HG02642 (cell line): ENCODE data around the gene LIN37.
A peak's percentile ranks its signal among the peaks of the same experiment; 100 is the strongest.

Experiments
- ATAC-seq: cut with Tn5 transposase; IDR thresholded peaks from one replicate; pipeline ENCODE4 v1.9.1; 2021; ENCODE audit warnings: mild to moderate bottlenecking; ENCODE audit not compliant: unreplicated experiment, poor library complexity

LIN37 gene

DNA sequence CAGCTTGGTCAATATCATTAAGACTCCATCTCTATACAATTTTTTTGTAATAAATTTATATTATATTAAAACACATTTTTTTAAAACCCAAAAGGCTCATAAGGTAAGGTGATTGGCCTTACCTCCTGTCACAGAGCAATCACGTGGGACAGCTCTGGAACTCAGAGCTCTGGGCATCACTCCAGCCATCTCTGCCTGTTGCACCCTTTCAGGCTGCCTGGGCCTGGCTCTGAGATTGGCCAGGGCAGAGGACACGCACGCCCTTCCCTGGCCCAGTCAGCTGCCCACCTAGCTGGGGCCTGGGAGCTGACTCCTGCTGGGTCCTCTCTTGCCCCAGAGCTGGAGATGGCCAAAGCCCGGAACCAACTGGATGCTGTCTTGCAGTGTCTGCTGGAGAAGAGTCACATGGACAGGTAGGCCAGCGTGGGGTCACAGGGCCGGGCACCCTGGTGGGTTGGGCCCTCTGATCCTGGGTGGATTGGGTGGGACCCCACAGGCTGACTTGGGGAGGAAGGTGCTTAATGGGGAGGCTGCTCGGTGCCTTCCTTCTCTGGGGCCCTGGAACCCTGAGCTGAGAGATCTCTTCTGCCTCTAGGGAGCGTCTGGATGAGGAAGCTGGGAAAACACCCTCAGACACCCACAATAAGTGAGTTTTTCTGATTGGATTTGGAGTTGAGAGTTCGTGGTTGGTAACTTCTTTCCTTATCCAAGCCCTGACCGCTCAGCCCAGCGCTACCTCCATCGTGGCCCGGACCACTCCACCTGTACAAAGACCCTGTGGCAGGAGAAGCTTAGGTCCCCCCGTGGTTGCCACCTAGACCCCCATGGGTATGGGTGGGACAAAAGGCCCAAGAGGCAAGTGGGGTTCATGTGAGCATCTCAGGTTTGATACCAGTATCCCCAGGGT is 3.7 kb downstream of the LIN37 start:
- ATAC-seq, result no peak

DNA sequence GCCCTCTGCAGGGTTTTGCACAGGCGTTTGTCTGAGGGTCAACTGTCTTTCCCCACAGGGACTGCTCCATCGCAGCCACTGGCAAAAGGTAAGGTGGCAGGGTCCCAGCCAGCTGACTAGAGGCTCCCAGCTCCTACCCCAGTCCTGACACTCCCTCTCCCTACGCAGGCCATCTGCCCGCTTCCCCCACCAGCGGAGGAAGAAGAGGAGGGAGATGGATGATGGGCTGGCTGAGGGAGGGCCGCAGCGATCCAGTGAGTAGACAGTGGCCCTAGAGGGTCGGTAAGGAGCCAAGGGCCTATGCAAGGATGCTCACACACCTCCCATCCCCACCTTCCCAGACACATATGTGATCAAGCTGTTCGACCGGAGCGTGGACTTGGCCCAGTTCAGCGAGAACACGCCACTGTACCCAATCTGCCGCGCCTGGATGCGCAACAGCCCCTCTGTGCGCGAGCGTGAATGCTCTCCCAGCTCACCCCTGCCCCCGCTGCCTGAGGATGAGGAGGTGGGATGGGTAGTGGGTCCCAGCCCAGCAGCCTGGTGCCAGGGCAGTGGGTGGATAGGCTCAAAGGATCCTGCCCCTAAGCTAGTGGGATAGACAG is 4.5 kb downstream of the LIN37 start:
- ATAC-seq, result no peak

DNA sequence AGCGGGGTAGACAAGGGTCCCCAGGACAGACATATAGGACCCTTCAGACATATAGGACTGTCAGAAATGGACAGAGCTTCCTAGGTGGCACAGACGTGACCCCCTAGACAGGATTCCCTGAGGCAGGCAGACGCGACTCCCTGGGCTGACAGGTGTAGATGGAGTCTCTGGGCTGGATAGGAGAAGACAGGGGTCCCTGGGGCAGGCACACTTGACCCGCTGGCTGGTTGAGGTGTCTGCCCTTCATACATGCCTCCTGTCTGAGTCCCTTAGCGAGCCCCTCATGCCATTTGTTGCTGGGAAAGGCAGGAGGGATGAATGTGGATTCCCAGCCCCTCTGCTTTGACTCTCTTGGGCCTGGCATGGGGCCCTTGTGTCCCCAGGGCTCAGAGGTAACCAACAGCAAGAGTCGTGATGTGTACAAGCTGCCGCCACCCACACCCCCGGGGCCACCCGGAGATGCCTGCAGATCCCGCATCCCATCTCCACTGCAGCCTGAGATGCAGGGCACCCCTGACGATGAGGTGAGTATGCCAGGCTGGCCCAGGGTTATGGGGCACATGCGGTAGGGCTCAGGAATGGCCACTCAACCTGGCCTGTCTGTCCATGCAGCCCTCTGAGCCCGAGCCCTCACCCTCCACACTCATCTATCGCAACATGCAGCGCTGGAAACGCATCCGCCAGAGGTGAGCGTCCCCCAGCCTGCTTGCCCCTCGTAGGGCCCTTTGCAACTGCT is 5.4 kb downstream of the LIN37 start:
- ATAC-seq, result no peak

DNA sequence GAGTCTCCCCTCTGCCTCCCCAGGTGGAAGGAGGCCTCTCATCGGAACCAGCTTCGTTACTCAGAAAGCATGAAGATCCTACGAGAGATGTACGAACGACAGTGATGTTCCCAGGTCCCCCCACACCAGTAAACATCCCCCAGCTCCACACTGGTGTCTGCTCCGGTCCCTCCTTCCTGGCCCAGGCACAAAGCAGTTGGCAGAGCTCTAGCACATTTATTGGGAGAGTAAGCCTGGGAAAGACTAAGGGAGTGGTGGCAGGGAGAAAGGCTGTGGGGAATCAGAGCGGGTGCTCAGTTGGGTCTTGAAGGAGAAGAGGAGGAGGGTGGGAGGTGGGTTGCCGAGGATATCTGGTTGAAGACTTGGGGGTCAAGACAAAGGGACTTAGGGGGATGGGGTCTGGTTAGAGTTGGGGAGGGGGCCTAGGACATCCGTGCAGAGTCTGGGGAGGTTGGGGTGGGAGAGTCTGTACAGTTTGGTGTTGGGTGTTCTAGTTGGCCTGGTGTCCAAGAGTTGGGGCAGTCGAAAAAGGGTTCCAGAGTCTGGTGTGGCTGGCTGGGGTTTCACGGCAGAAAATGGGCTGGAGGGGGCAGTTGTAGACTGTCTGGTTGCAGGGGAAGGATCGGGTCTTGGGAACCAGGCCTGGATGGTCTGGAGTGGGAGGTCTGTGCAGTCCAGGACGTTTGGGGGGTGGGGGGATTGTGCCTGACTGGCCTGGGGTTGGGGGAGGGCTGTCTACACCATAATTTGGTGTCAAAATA is 6.2 kb downstream of the LIN37 start:
- no peak for ATAC-seq

DNA sequence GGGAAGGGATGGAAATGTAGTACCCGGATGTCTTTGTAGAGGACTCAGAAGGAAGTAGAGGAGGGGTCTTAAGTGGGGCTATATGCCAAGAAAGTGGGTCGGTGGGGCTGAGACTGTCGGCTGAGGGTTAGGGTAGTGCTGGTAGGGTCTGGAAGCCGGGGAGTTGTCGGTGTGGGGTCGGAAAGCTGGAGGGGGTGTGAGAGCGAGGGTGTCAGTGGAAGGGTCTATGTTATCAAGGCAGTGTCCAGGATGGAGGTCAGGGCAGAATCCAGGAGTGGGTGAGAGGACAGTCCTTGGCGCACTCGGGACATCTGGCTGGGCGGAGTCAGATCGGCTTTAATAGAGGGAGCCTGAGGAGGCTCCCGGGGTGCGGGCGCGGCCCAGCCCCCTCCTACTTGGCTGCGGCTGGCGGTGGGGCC is 6.8 kb downstream of the LIN37 start:
- ATAC-seq, result no peak

DNA sequence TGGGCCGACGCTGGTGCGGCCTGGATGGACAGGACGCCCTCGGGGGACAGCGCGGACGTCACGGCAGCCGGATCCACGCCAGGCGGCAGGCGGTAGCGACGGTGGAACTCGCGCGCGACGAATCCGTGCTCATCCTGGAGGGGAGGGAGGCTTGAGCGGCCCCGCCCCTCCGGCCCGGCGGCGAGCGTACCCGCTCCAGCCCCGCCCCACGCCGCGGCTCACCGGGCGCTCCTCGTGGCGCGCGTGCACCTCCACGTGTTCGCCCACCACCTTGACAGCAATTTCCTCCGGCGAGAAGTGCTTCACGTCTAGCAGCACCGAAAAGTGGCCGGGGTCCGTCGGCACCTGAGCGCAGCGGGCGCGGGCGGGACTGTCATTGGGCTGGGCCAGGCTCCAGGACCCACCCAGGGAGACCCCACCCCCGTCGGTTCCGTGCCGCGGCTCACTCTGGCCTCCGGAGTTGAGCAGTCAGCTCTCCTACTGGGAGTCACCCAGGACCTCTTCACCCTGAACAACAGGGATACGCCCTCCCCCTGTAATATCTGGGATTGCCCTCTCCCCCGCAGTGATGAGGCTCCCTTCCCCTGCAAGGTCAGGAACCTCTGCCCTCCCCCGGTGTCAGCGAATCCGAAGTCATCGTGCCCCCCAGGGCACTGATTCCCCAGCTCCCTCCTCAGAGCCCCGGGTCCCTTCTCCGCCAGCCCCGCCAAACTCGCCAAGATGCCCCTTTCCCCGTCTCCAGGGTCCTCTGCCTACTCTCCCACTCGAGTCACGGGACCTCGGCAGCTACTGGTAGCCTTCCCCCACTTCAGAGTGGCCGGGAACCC is 7.4 kb downstream of the LIN37 start:
- ATAC-seq, result no peak

DNA sequence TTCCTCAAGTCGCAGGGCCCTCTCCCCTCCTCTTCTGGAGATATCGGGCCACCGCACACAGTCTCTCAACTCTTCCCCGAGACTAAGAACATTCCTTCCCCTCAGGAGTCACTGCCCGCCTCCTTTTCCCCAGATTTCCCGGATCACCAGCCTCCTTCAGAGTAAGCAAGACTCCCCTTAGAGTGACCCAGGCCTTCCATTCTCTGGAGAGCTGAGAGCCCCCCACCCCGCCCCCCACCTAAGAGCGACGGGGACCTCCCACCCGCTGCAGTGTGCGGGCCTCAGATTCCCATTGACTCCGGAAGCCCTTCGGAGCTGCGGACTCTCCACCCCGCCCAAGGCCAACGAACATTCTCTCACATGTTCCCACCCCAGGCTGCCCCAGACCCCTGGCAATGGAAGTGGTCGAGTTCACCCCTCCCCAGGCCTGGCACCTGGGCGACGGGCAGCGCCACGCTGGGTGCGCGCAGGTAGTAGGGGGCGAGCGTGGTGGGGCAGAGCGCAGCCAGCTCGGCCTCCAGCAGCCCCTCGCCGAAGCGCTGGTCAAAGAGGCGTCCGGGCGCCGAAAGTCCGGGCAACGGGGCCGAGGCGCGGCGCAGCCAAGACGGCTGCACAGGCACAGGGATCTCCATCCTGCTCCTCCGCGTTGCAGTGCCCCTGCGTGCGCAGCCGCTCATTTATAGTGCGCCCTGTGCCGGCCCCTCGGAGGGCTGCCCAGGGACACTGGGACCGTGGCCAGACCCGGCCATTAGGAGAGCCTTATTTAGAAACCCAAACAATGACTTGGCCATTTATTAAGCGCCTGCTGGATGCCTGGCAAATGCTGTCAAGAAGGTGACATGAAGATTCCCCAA is 8.2 kb downstream of the LIN37 start, which contains the start of gene HSPB6:
HSPB6 (minus strand) TSS at position 653 of the 854 bp plus-strand sequence; CDS start at position 632, 21 bp downstream.
- ATAC-seq, result no peak

DNA sequence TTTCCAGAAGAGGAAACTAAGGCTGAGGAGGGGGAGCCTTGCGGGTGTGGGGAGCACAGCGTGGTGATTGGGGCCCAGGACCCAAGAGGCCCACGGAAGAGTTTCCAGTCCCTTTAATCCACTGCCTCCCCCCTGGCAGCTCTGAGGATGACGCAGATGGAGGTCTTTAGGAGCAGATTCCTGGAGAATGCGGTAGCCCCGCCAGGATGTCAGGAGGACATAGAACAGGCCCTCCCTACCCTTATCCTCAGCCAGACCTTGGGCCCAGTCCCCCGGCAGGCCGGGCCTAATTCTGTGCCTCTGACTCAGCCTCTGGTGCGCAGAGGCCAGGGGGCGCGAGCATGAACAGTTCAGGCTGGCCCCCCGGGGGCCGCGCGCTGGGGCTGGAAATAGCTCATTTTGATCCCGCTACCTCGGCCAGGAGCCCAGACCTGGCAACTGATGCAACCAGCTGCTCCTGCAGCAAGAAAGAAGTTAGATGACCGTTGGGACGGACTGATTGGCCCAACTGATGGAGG is 8.9 kb downstream of the LIN37 start:
- ATAC-seq, result no peak

DNA sequence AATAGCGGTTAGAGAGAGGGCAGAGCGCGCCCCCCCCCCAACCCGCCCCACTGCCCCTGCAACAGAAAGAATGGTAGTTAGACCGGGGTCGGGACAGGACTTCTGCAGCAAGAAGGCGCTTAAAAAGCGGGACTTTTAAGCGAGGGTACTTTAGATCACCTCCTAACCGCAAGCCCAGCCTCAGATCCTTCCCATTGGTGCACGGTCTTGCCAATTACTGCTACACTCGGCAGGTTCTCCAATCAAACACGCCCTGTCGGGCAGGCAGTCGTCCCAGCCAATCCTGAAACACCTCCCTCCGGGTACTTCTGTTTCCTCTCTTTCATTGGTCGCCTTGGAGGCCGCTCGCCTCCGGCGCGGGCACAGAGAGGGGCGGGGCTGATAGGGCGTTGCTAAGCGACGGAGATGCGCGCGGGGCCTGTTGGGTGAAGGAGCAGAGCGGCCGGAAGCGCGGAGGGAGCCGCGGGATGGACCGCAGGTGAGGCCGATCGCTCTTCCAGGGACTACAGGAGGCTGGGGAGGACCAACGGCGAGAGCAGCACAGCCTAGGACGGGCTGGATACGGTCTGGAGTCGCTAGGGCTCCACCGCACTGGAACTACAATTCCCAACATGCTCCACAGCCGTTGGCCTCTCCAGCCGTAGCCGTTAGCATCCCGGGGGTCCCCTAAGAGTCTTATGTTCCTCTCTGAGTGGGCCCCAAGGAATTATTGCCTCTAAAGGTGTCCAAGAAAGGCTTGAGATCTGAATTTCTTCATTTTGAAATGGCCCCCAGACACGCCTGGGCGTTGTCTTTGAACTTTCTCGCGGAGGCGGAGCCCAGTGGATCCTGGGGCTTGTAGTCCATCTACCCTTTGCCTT is 9.6 kb downstream of the LIN37 start, which contains the start of gene PROSER3:
PROSER3 (plus strand) TSS at position 428 of the 860 bp plus-strand sequence; CDS start at position 468, 40 bp downstream.
- ATAC-seq, result peak; percentile 95

DNA sequence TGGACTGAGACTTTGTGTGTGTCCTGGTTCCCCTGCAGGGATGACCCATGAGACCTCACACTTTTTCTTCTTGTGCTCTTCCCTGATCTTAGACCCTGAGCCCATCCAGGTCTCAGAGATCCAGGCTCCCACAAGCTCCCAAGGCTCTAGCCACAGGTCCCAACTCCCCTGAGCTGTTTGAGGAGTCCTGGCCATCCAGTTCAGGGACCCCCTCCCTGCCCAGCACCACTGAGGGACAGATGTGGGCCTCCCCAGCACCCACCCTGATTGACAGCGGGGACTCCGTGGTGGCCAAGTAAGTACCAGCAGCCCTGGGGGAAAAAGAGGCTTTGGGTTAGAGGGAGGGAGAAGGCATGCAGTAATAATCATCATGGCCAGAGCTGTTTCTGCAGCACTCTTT is 11.3 kb downstream of the LIN37 start:
- no peak for ATAC-seq

DNA sequence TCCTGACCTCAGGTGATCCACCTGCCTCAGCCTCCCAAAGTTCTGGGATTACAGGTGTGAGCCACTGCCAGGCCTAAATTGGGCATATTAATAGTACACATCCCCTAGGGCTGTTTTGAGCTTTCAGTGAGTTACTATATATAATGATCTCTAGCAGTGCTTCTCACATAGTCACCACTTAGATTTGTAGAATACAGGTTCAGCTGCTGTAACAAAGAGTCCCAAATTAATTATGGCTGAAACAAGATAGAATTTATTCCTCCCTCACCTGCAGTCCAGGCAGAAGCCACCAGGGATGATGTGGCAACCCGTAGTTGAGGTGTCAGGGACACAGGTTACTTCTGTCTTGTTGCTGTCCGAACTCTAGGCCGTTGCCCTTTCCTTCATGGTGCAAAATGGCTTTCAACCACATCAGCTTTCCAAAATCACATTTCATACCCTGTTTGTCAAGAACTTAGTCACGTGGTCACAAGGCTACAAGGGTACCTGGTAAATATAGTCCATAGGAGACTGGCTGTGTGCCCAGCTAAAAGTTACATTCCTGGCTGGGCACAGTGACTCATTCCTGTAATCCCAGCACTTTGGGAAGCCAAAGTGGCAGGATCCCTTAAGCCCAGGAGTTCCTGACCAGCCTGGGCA is 12.5 kb downstream of the LIN37 start:
- no peak for ATAC-seq

DNA sequence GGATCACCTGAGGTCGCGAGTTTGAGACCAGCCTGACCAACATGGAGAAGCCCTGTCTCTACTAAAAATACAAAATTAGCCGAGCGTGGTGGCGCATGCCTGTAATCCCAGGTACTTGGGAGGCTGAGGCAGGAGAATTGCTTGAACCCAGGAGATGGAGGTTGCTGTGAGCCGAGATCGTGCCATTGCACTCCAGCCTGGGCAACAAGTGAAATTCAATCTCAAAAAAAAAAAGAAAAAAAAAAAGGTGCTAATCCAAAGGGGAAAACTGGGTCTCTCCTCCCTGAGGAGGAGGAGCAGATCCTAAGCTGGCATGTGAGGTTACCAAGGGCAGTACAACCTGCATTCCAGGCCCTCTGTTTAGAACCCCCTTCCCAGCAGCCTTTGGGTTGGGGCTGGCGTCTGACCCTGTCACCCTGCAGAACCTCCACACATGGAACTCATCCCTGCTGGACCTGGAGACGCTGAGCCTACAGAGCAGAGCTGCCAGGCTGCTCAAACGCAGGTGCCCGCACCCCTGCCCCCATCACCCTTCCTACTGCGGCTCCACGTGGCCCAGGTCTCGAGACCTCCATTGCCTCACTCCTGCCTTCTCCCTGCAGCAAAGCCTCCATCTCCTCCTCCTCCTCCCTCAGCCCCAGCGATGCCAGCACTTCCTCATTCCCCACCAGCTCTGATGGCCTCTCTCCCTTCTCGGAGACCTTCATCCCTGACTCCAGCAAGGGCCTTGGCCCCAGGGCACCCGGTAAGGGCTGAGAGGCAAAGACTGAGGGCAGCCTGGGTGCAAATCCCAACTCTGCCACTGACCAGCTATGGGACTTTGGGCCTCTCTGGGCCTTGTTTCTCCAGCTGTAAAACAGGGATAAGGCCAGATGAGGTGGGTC is 16.3 kb downstream of the LIN37 start:
- ATAC-seq, result no peak

DNA sequence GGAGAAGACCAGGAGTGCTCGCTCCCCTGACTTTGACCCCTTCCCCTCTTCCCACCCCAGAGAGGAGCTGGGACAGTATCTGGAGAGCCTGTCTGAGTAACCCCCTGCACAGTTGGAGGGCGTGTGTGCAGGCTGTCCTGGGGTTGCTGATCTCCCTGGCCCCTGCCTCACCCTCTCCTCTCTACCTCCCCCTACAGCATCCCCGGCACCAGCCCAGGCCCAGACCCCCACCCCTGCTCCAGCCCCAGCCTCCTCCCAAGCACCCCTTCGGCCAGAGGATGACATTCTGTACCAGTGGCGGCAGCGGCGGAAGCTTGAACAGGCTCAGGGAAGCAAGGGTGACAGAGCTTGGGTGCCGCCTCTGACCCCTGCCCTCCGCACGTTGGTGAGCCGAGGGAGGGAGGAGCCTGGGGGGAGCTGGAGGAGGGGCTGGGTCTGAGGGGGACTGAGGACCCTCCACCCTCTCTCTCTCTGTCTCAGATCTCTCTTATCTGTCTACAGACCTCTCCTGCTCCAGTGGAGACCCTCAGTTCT is 18.3 kb downstream of the LIN37 start:
- ATAC-seq, result no peak

DNA sequence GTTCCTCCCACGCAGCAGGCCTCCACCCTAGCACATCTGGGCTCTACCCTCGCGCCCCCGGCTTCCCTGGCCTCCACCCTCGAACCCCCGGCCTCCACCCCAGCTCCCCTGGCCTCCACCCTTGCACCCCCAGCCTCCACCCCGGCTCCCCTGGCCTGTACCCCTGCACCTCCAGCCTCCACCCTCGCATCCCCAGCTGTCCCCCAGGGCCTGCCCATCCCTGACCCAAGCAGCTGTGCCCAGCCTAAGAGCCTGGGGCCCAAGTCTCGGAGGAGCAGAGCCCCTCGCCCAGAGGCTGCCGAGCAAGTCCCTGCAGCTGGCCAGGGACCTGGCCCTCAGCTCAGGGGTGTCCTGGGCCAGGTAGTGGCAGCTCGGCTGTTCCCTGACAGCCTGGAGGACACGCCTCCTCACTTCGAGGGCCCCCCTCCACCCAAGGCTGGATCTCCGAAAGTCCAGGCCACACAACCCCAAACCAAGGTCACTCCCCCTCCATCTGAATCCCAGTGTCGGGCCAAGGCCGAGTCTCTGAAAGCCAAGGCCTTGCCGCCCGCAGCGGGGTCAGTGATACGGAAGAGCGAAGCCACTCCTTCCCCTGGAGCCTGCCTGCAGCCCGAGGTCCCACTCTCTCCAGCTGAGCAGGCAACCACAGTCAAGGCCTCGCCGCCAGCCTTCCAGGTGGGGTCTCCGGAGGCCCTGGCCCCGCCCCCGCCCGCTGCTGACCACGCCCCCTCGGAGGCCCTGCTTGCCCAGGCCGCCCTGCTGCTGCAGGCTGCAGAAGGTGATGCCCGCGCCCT is 19.1 kb downstream of the LIN37 start:
- ATAC-seq, result no peak

DNA sequence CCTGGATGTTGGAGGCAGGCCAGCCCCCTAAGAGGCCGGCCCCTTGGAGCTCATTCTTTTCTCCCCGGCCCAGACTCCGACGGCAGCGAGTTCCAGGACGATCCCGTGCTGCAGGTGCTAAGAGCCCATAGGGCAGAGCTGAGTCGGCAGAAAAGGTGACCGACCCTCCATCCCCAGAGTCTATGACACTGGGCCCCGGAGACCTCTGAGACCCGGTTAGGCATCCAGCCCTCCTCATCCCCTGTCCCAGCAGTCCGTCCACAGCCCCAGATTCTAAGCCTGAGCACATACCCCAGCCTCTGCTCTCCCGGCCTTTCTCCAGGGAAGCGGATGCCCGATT is 19.7 kb downstream of the LIN37 start:
- ATAC-seq, result no peak
